SK-N-SH treated with all-trans-retinoic acid at 6 μM for 48 hours (cell line): ENCODE results near the gene TRMT61A.

Experiments used
- GLIS3 ChIP-seq: fragments of 250-450 bp; sonication (Bioruptor Pico); IDR thresholded peaks from 2 replicates; pipeline ENCODE4 v1.5.0; 2020; ENCODE audit warnings: mild to moderate bottlenecking, moderate library complexity
- TF ChIP-seq, protein P1 (sequence below): fragments of 250-450 bp; sonication (Bioruptor Pico); IDR thresholded peaks from 2 replicates; pipeline ENCODE4 v1.5.0; 2020; ENCODE audit warnings: mild to moderate bottlenecking, moderate library complexity

DNA sequence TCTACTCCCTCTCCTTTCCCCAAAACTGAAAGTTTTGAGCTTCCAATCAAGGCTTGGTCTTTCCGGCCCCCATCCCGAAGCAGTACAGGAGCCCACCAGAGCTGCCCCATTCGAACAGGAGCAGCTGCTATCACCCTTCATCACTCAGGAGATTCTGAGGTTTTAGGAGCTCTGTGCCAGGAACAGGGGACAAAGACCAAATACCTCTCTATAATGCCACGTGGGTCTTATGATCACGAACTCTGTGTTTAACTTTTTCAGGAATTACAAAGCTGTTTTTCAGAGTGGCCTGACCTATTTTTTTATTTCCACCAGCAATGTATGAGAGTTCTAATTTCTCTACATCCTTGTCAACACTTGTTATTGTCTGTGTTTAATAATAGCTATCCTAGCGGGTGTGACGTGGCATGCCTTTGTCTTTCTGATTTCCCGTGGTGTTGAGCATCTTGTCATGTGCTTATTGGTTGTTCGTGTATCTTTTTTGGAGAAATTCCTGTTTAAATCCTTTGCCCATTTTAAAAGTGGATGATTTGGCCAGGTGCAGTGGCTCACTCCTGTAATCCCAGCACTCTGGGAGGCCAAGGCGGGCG lies 55.4 kb downstream of the TRMT61A start:
- TF ChIP-seq GLIS3 (CRISPR knock-in tag): no peak
- TF ChIP-seq, protein P1, sequence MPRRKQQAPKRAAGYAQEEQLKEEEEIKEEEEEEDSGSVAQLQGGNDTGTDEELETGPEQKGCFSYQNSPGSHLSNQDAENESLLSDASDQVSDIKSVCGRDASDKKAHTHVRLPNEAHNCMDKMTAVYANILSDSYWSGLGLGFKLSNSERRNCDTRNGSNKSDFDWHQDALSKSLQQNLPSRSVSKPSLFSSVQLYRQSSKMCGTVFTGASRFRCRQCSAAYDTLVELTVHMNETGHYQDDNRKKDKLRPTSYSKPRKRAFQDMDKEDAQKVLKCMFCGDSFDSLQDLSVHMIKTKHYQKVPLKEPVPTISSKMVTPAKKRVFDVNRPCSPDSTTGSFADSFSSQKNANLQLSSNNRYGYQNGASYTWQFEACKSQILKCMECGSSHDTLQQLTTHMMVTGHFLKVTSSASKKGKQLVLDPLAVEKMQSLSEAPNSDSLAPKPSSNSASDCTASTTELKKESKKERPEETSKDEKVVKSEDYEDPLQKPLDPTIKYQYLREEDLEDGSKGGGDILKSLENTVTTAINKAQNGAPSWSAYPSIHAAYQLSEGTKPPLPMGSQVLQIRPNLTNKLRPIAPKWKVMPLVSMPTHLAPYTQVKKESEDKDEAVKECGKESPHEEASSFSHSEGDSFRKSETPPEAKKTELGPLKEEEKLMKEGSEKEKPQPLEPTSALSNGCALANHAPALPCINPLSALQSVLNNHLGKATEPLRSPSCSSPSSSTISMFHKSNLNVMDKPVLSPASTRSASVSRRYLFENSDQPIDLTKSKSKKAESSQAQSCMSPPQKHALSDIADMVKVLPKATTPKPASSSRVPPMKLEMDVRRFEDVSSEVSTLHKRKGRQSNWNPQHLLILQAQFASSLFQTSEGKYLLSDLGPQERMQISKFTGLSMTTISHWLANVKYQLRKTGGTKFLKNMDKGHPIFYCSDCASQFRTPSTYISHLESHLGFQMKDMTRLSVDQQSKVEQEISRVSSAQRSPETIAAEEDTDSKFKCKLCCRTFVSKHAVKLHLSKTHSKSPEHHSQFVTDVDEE: no peak
